ENCODE measurements around the gene SIM2. TPM values are rescaled to one million over a fixed set of nuclear protein-coding genes. Genes with fewer than 3 reads are reported as not detected.
A peak's percentile ranks its signal among the peaks of the same experiment; 100 is the strongest.

The SIM2 gene
- total and polyA plus RNA-seq, 2 donors (not counting 1 experiment from before 2014, with no cell fraction given) = 0.22 TPM; not detected in 1

GRCh38 chr21:36699546-36700294 lies 805 bp downstream of the SIM2 start:
- TF ChIP-seq EZH2 (IDR thresholded peaks at IDR 0.05; ENCODE audit: low read length, missing control alignments) (peak; percentile 84), CTCF (conservative IDR thresholded peaks at IDR 0.05 in 1 of 2, IDR thresholded peaks at IDR 0.05 in 1 of 2; ENCODE audit: low read depth in 1 of 2, low read length in 2 of 2) (no peak)
- DNase-seq (ENCODE audit: low read depth in 2 of 2) = no peak
- H3K4me1 ChIP-seq (ENCODE audit: control insufficient read depth, extremely low read depth, insufficient read depth, low read length) = no peaks in the 10 kb centered on the region
- H3K9ac ChIP-seq (ENCODE audit: insufficient read depth, low read length) = no peak overlapping the region
- H3K27me3 ChIP-seq (ENCODE audit: control insufficient read depth, insufficient read depth, low read length) = peaks cover 98% of the 10 kb centered on the region
- no peak overlapping the region for H3K27ac ChIP-seq (ENCODE audit: insufficient read depth, low read length)
- no peak overlapping the region for H3K4me3 ChIP-seq (replicated peaks in 1 of 4; ENCODE audit: control extremely low read depth in 1 of 4, insufficient read depth in 1 of 4, low read depth in 3 of 4, low read length in 4 of 4)
- H3K79me2 ChIP-seq (ENCODE audit: control insufficient read depth, insufficient read depth, low read length) = no peaks in the 10 kb centered on the region
- H3K36me3 ChIP-seq (ENCODE audit: control insufficient read depth, insufficient read depth, low read length) = no peaks in the 10 kb centered on the region
- no peak overlapping the region for H2AFZ ChIP-seq (ENCODE audit: low read length)
- peaks cover 1% of the 10 kb centered on the region for H4K20me1 ChIP-seq (ENCODE audit: control insufficient read depth, extremely low read depth, insufficient read depth, low read length)
- no peaks in the 10 kb centered on the region for H3K9me3 ChIP-seq (ENCODE audit: control insufficient read depth, insufficient read depth, low read depth, low read length)
- H3K4me2 ChIP-seq (ENCODE audit: extremely low read depth, insufficient read depth, low read length) = no peak overlapping the region

GRCh38 chr21:36700295-36700970 lies 1.5 kb downstream of the SIM2 start:
- H4K20me1 ChIP-seq (ENCODE audit: control insufficient read depth, extremely low read depth, insufficient read depth, low read length) = peaks cover 1% of the 10 kb centered on the region
- H3K27me3 ChIP-seq (ENCODE audit: control insufficient read depth, insufficient read depth, low read length) = peaks cover 98% of the 10 kb centered on the region

More at GRCh38 chr21:36700295-36700970, 1.5 kb downstream of the SIM2 start:
- Histone ChIP-seq H3K4me1 (ENCODE audit: control insufficient read depth, extremely low read depth, insufficient read depth, low read length) (no peaks in the 10 kb centered on the region), H3K4me2 (ENCODE audit: extremely low read depth, insufficient read depth, low read length) (no peak overlapping the region), H2AFZ (ENCODE audit: low read length) (no peak overlapping the region), H3K36me3 (ENCODE audit: control insufficient read depth, insufficient read depth, low read length) (no peaks in the 10 kb centered on the region), H3K27ac (ENCODE audit: insufficient read depth, low read length) (no peak overlapping the region), H3K9me3 (ENCODE audit: control insufficient read depth, insufficient read depth, low read depth, low read length) (no peaks in the 10 kb centered on the region), H3K9ac (ENCODE audit: insufficient read depth, low read length) (no peak overlapping the region), H3K79me2 (ENCODE audit: control insufficient read depth, insufficient read depth, low read length) (no peaks in the 10 kb centered on the region), H3K4me3 (replicated peaks in 1 of 4; ENCODE audit: control extremely low read depth in 1 of 4, insufficient read depth in 1 of 4, low read depth in 3 of 4, low read length in 4 of 4) (peak overlapping the region in 1 of 4 experiments; percentile 10)
- no peak for DNase-seq (ENCODE audit: low read depth in 2 of 2)
- no peak for TF ChIP-seq CTCF (conservative IDR thresholded peaks at IDR 0.05 in 1 of 2, IDR thresholded peaks at IDR 0.05 in 1 of 2; ENCODE audit: low read depth in 1 of 2, low read length in 2 of 2)
- TF ChIP-seq EZH2 (IDR thresholded peaks at IDR 0.05; ENCODE audit: low read length, missing control alignments) = peak; percentile 50
